B cell (primary cell): Measurements from ENCODE around the gene UBE4A. TPM values are rescaled to one million over a fixed set of nuclear protein-coding genes. Genes with fewer than 3 reads are reported as not detected.

Source experiments
- ATAC-seq: fragments of 200-7000 bp; cut with Tn5 transposase; one replicate; pipeline ENCODE4 v1.10.0; 2021; ENCODE audit warnings: low read depth, mild to moderate bottlenecking, moderate number of reproducible peaks, moderate library complexity
- CTCF ChIA-PET: fragments of 350-600 bp; sonication (Branson Sonifier 250); formaldehyde crosslinking; loops from one replicate; lab custom pipeline; 2021; ENCODE audit warnings: antibody characterized with exemption, inconsistent platforms; lab: Charles Lee
- POLR2A ChIA-PET: fragments of 350-600 bp; sonication (Branson Sonifier 250); formaldehyde crosslinking; loops from one replicate; lab custom pipeline; 2021; ENCODE audit warnings: antibody characterized with exemption; lab: Charles Lee
- DNase-seq: peaks from one replicate; pipeline ENCODE4 v3.0.0; 2013
- H2AFZ ChIP-seq: 2 replicates; pipeline ENCODE4 v1.6.1; 2012; ENCODE audit warnings: mild to moderate bottlenecking, low read depth, low read length; ENCODE audit not compliant: insufficient read depth, poor library complexity, severe bottlenecking
- H3K27ac ChIP-seq, 2 donors: 1 replicate in 1 of 2; 2 replicates in 1 of 2; pipeline ENCODE4 v1.5.1; 2012 to 2013; ENCODE audit warnings: low read length in 2 of 2, mild to moderate bottlenecking in 2 of 2, moderate library complexity in 1 of 2
- H3K27me3 ChIP-seq, 4 experiments: fragments of 200-600 bp in 1 of 4; sonication (generic) in 1 of 4; replicated peaks in 1 of 4; 1 replicate in 2 of 4; 2 replicates in 2 of 4; pipeline versions ENCODE4 v1.6.1 to v1.7.0; 2013 to 2016; ENCODE audit warnings: low read length in 3 of 4, mild to moderate bottlenecking in 2 of 4, mixed read lengths in 1 of 4, moderate library complexity in 1 of 4; ENCODE audit not compliant: insufficient read depth in 4 of 4, control insufficient read depth in 3 of 4; ENCODE audit errors: control extremely low read depth in 1 of 4
- H3K36me3 ChIP-seq, 2 experiments: replicated peaks in 1 of 2; 1 replicate in 1 of 2; 2 replicates in 1 of 2; pipeline versions ENCODE4 v1.6.1 to v1.7.1; 2013; ENCODE audit warnings: low read length in 1 of 2; ENCODE audit not compliant: insufficient read depth in 2 of 2, control insufficient read depth in 1 of 2; ENCODE audit errors: control extremely low read depth in 1 of 2, extremely low read depth in 1 of 2
- H3K4me1 ChIP-seq, 2 donors: fragments of 200-600 bp in 1 of 2; sonication (generic) in 1 of 2; 1 replicate in 1 of 2; 2 replicates in 1 of 2; pipeline versions ENCODE4 v1.5.1 to v1.6.1; 2013 to 2017; ENCODE audit warnings: low read length in 2 of 2; ENCODE audit not compliant: control insufficient read depth in 2 of 2, insufficient read depth in 2 of 2
- H3K4me2 ChIP-seq: replicated peaks from 2 replicates; pipeline ENCODE3; 2012; ENCODE audit warnings: mild to moderate bottlenecking, low read depth, low read length; ENCODE audit not compliant: poor library complexity, severe bottlenecking
- H3K4me3 ChIP-seq, 5 experiments: fragments of 200-600 bp in 1 of 5; sonication (generic) in 1 of 5; 1 replicate in 3 of 5; 2 replicates in 2 of 5; pipeline versions ENCODE4 v1.5.1 to v1.7.0; 2011 to 2016; ENCODE audit warnings: low read length in 4 of 5, mild to moderate bottlenecking in 4 of 5, low read depth in 2 of 5, control low read depth in 1 of 5, moderate library complexity in 1 of 5; ENCODE audit not compliant: insufficient read depth in 1 of 5; ENCODE audit errors: control extremely low read depth in 1 of 5, extremely low read depth in 1 of 5
- H3K79me2 ChIP-seq: fragments of 200-600 bp; sonication (generic); one replicate; pipeline ENCODE4 v1.6.0; 2016; ENCODE audit warnings: low read length; ENCODE audit not compliant: control insufficient read depth, insufficient read depth
- H3K9ac ChIP-seq: fragments of 200-600 bp; sonication (generic); 2 replicates; pipeline ENCODE4 v1.6.1; 2017; ENCODE audit warnings: mild to moderate bottlenecking, low read length, moderate library complexity
- H3K9me3 ChIP-seq, 3 donors: one replicate each; pipeline versions ENCODE4 v1.6.1 to v1.7.1; 2013; ENCODE audit warnings: low read length in 2 of 3; ENCODE audit not compliant: control insufficient read depth in 2 of 3, insufficient read depth in 1 of 3; ENCODE audit errors: control extremely low read depth in 1 of 3
- H4K20me1 ChIP-seq: 2 replicates; pipeline ENCODE4 v1.6.0; 2012; ENCODE audit warnings: mild to moderate bottlenecking, low read length; ENCODE audit not compliant: insufficient read depth, control insufficient read depth, poor library complexity, severe bottlenecking
- H3K27ac Mint-ChIP-seq: one replicate; pipeline ENCODE4 v1.8.0; 2021; ENCODE audit warnings: mixed read lengths
- H3K27me3 Mint-ChIP-seq: one replicate; pipeline ENCODE4 v1.8.0; 2021; ENCODE audit warnings: mixed read lengths
- H3K4me1 Mint-ChIP-seq: one replicate; pipeline ENCODE4 v1.8.0; 2021; ENCODE audit warnings: mixed read lengths
- H3K4me3 Mint-ChIP-seq: one replicate; pipeline ENCODE4 v1.8.0; 2021; ENCODE audit warnings: mixed read lengths
- H3K9me3 Mint-ChIP-seq: one replicate; pipeline ENCODE4 v1.8.0; 2022; ENCODE audit warnings: mixed read lengths; ENCODE audit not compliant: insufficient read depth
- CTCF ChIP-seq: fragments of 200-600 bp; IDR thresholded peaks from one replicate; pipeline ENCODE4 v1.8.0; 2022; ENCODE audit warnings: antibody characterized with exemption, mild to moderate bottlenecking
- EZH2 ChIP-seq: IDR thresholded peaks from 2 replicates; pipeline ENCODE4 v1.6.1; 2012; ENCODE audit warnings: borderline replicate concordance, low read depth, mild to moderate bottlenecking, moderate library complexity, low read length; ENCODE audit not compliant: insufficient read depth, poor library complexity, severe bottlenecking
- WGBS: methylation state at CpG from one replicate; pipeline ENCODE4 v1.1.5; 2013; ENCODE audit warnings: missing lambda C conversion rate; ENCODE audit not compliant: insufficient coverage; 5-methylcytosine and 5-hydroxymethylcytosine counted together
- intact Hi-C: fragments of 100-400 bp; cut with micrococcal nuclease; formaldehyde crosslinking; loops from one replicate; pipeline ENCODE4 v1.10.0; 2022
- polyA plus RNA-seq: library from polyadenylated mRNA; depleted of rRNA; stranded (reverse); fragments of >200 nt; gene quantifications from 2 replicates; pipeline ENCODE4 v1.2.3, GENCODE V29; 2012
- total RNA-seq, 2 donors: library from RNA; stranded (reverse); fragments of 120-200 nt in 1 of 2; gene quantifications; 1 replicate in 1 of 2; 2 replicates in 1 of 2; pipeline versions ENCODE4 v1.2.3 to v1.2.4, GENCODE V29; 2013 to 2022

Gene UBE4A
- total and polyA plus RNA-seq, 2 donors (not counting 1 experiment from before 2014, with no cell fraction given), result 14.7 to 37.3 TPM

DNA sequence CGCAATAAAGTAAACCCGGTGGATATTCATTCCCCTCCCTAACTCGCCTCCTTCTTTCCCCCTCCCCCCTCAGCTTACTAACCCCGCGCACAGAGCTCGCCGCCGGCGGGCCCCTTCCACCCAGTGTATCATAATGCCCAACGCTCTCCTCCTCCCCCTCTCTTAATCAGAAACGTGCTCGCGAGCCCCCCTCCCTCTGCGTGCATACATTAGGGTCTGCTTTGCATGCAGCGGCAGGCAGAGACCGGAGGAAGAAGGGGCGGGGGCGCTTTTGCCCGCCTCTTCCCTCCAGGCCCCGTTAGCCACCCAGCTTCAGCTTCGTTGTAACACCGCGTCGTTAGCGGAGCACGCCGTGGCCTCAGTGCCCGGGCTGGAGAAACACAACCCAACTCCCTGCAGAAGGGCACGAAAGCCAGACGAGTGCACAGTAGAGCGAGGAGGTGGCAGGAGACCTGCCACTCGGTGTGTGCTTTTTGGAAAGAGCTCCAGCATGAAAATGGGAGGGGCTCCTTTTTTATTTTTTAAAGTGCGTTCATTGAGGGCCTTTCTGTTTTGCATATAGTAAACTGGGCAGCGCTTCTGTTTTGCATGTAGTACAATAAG, 76.0 kb downstream of the UBE4A start:
- Mint-ChIP-seq H3K9me3 (no peaks in the 10 kb centered on the region), H3K27me3 (no peaks in the 10 kb centered on the region), H3K4me3 (peak overlapping the region; percentile 97), H3K27ac (peak overlapping the region; percentile 99), H3K4me1 (peaks cover 37% of the 10 kb centered on the region)
- H3K4me2 ChIP-seq, result peak overlapping the region; percentile 95
- TF ChIP-seq EZH2, result no peak
- TF ChIP-seq CTCF, result no peak
- ATAC-seq, result peak; percentile 41
- POLR2A ChIA-PET, result interaction anchor here (0.6 to 2.5 kb wide), 11 partner anchors 8 to 649 kb away, joined by 3 to 28 read pairs (median 4); partner anchors contain the start of genes ARCN1, ATP5MG, HMBS and RPS25
- intact Hi-C loops, result loop anchor here (1.0 to 10.0 kb wide), 7 partner anchors 8 to 618 kb away; partner anchors contain the start of genes ARCN1, ATP5MG, DDX6 and MPZL3
- peaks cover 23 to 31% of the 10 kb centered on the region in 2 donors for H3K4me1 ChIP-seq
- H4K20me1 ChIP-seq, result peaks cover 35% of the 10 kb centered on the region
- H3K27me3 ChIP-seq, result no peaks in the 10 kb centered on the region
- H3K9me3 ChIP-seq, result no peaks in the 10 kb centered on the region
- peak overlapping the region; percentile 61 to 93 (median 84) for H3K4me3 ChIP-seq
- WGBS, result 1% methylated on average over 33 of the region's 34 CpGs
- peak overlapping the region; percentile 77 for H3K9ac ChIP-seq
- peaks cover 38% of the 10 kb centered on the region for H3K79me2 ChIP-seq
- CTCF ChIA-PET, result interaction anchor here (0.8 to 2.6 kb wide), 7 partner anchors 9 to 382 kb away, joined by 3 to 12 read pairs (median 6); partner anchors contain the start of gene ATP5MG
- peaks cover 0 to 5% of the 10 kb centered on the region in 2 experiments for H3K36me3 ChIP-seq
- H3K27ac ChIP-seq, result peak overlapping the region; percentile 75 to 78
- peak overlapping the region; percentile 94 for H2AFZ ChIP-seq
- peak; percentile 83 for DNase-seq
